22Rv1 (cell line): ENCODE measurements around the gene SLC2A1.

Source experiments
- CTCF ChIP-seq: fragments of 450-650 bp; IDR thresholded peaks from 2 replicates; pipeline ENCODE4 v1.5.1; 2017; ENCODE audit warnings: mild to moderate bottlenecking
- ZFX ChIP-seq: fragments of 450-650 bp; IDR thresholded peaks from 2 replicates; pipeline ENCODE4 v1.6.1; 2017; ENCODE audit warnings: antibody characterized with exemption, borderline replicate concordance

GRCh38 chr1:42888013-42888633 is 70.5 kb downstream of the SLC2A1 start:
- no peak for TF ChIP-seq CTCF
- TF ChIP-seq ZFX = no peak
